ENCODE results near the gene GIGYF1.
"Not testable (repeated sequence)": the region's sequence is repeated elsewhere in the genome, so short reads cannot be mapped to it uniquely, and the experiment has no call there.

GIGYF1 gene

DNA sequence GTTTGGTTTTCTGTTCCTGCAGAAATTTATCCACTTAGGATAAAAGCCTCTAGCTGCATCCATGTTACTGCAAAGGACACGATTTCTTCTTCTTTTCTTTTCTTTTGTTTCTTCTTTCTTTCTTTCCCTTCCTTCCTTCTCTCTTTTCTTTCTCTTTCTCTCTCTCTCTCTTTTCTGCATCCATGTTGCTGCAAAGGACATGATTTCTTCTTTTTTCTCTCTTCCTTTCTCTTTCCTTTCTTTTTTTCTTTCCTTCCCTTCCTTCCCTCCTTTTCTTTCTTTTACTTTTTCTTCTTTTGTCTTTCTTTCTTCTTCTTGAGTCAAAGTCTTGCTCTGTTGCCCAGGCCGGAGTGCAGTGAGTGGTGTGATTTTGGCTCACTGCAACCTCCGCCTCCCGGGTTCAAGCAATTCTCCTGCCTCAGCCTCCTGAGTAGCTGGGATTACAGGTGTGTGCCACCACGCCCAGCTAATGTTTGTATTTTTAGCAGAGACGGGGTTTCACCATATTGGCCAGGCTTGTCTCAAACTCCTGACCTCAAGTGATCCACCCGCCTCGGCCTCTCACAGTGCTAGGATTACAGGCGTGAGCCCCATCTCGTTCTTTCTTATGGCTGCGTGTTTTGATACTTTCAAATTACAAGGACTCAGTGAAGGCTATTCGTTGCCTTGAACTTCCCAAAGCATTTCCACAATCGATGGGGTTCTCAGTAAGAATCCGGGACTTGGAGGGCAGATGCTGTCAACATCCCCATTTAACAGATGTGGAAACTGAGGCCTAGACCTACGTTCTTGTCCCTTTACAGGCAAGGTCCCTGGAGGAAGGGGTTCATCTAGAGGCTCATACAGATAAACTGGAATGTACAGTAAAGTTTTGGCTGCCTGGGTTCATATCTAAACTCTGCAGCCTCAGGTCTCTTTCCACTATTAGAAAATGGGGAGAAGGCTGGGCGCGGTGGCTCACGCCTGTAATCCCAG, 22.4 kb downstream of the GIGYF1 start:
- DNase-seq (ENCODE audit: low spot score): no peak

DNA sequence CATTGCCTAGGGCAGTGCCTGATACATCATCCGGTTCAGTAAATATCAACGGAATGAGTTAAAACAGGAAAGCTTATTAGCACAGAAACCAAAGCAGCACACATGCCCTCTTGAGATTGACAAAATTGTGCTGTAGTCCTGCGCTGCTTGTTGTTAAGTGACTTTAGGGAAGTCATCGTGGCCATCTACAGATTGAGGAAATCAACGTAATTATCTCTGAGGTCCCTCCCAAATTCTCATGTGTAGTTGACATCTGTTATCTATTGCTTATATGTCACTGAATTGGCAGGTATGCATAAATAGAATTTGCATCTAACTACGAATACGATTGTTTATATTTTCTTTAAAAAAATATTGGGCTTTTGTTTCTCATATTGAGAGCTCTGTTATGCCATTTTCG, 24.0 kb downstream of the GIGYF1 start:
- DNase-seq (ENCODE audit: low spot score): no peak

DNA sequence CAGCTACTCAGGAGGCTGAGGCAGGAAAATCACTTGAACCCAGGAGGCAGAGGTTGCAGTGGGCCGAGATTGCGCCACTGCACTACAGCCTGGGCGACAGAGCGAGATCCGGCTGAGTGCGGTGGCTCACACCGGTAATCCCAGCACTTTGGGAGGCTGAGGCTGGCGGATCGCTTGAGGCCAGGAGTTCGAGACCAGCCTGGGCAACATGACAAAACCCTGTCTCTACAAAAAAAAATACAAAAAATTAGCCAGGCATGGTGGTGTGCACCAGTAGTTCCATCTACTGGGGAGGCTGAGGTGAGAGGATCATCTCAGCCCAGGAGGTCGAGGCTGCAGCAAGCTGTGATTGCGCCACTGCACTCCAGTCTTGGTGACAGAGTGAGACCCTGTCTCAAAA, 24.9 kb downstream of the GIGYF1 start:
- not testable (repeated sequence) for DNase-seq (ENCODE audit: low spot score)

DNA sequence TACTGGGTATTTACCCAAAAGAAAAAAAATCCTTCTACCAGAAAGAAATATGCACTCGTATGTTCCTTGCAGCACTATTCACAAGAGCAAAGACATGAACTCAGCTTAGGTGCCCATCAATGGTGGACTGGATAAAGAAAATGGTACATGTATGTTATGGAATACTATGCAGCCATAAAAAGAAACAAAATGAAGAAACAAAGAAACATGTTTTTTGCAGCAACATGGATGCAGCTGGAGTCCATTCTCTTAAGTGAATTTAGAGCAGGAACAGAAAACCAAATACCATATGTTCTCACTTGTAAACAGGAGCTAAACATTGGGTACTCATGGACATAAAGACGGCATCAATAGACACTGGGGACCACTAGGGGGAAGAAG, 26.0 kb downstream of the GIGYF1 start:
- no peak for DNase-seq (ENCODE audit: low spot score)

DNA sequence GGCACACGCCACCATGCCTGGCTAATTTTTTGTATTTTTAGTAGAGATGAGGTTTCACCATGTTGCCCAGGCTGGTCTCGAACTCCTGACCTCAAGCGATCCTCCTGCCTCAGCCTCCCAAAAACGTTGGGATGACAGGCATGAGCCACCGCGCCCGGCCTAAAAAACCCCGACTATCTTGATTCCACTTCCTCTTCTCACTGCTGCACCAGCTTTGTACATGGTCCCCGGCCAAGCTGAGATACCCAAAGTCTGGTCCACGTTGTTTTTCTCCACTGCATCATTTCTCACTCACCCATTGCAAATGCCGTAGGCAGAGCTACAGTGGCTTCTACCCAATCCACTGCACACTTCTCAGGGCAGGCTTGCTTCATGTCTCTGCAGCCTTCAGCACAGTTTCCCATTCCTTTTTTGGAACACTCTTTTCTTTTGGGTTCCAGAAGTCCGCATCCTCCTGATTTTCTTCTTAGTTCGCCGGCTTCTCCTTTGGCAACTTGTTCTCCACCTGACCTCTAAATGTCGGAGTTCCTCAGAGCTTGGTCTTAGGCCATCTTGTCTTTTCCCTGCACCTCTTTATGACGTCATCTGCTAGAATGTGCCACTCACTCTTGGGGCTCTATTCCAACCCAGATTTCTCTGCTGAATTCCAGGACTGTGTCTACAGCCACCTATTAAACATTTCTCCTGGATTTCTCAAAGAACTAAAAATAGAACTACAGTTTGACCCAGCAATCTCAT, 26.6 kb downstream of the GIGYF1 start:
- no peak for DNase-seq (ENCODE audit: low spot score)

DNA sequence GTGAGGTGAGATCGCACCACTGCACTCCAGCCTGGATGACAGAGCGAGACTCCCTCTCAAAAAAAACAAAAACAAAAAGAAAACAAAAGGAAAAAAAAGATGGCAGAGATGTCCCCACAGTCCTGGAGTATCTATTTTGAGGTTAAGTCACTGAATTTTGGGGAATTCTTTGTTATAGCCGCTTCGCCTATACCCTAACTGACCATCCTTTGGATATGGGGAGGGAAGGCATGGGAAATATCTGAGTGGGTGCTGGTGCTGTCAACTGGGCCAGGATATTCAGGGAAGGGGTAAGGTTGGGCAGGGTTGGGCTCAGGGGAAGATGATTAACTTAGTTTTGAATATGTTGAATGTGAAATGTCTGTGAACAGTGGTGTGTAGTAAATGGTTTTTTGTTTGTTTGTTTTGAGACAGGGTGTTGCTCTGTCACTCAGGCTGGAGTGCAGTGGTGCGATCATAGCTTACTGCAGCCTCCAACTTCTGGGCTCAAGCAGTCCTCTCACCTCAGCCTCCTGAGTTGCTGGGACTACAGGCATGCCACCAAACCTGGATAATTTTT, 28.8 kb downstream of the GIGYF1 start:
- no peak for DNase-seq (ENCODE audit: low spot score)

DNA sequence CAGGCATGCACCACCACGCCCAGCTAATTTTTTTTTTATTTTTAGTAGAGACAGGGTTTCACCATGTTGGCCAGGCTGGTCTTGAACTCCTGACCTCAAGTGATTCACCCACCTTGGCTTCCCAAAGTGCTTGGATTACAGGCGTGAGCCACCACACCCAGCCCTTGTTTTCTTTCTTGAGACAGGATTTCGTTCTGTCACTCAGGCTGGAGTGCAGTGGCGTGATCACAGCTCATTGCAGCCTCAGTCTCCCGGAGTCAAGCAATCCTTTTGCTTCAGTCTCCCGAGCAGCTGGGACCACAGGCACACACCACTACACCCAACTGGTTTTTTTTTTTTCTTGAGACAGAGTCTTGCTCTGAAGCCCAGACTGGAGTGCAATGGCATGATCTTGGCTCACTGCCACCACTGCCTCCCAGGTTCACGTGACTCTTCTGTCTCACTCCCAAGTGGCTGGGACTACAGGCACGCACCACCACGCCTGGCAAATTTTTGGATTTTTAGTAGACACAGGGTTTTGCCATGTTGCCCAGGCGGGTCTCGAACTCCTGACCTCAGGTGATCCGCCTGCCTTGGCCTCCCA, 31.8 kb downstream of the GIGYF1 start:
- DNase-seq (ENCODE audit: low spot score): not testable (repeated sequence)

DNA sequence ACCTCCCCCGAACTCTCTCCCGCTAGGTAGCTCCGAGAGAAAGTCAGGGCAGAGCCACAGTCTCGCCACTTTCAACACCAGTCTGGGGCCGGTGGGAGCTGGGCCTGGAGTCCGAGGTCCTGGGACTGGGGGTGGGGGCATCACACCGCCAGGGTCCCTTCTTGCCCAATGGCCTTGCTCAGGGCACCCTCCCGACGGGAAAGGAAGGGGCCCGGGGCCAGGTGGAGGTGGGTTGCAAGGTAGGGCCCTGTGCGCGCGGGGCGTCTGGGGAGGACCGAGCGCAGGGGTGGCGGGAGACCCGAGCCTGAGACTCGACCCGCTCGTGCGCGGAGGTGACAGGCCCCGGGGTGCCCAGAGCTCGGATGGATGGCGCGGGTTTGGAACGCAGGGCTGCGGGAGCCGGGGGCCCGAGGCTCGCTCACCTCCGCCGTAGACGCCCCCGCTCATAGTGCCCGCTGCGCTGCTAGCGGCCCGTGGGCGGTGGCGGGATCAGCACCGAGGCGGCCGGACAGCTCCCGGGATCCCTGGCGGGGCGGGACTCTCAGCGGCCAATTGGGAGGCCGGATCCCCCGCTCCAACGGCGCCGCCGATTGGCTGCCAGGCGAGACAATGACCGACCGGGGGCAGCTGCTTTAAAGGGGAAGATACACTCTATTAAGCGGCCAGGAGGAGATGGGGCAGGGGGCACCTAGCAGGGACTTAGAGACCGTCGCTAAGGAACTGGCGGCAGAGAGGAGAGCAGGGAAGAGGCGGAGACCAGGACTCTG, 38.0 kb downstream of the GIGYF1 start, which contains the start of gene ACTL6B:
TSS of gene ACTL6B (minus strand) at position 541 of the 767 bp plus-strand sequence. CDS start at position 447, 94 bp downstream.
- DNase-seq (ENCODE audit: low spot score): peak; percentile 89

DNA sequence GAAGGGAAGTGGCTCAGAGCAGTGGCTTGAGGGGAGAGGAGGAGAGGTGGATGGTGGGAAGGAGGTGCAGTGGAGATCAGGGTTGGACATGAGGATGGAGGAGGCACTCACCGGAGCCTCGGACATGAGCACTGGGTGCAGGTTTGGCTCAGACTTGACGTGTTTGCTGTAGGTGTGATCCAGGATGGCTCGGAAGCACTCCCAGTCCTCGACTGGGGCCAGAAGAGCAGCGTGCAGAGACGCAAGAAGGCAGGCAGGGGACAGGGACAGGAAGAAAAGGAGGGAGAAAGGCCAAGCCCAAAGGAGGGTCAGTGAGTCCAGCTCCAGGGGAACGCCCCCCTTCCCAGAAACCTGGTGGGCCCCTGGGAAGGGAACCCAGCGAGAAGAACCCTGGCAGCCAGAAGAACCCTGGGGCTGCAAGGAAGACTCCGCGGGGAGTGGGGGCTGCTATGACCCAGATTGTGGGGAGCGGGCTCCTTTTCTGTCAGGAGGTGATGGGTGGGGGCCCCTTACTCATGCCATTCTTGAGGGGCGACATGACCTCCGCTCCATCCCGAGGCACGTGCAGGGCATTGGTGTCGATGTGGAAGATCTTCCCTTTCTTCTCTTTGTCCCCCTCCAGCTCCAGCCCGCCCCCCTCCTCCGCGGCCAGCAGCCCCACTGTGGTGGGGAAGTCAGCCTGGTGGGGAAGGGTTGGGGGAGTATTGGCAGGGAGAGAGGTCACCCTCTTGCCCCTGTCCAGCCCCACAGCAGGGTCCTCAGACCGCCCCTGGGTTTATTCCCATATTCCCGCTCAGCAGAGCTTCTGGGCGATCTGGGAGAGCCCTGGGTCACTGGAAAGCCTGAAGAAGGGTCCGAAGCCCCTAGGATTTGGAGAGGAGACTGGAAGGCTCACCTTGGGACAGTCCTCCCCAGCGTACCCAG, 38.9 kb downstream of the GIGYF1 start:
- DNase-seq (ENCODE audit: low spot score): no peak

DNA sequence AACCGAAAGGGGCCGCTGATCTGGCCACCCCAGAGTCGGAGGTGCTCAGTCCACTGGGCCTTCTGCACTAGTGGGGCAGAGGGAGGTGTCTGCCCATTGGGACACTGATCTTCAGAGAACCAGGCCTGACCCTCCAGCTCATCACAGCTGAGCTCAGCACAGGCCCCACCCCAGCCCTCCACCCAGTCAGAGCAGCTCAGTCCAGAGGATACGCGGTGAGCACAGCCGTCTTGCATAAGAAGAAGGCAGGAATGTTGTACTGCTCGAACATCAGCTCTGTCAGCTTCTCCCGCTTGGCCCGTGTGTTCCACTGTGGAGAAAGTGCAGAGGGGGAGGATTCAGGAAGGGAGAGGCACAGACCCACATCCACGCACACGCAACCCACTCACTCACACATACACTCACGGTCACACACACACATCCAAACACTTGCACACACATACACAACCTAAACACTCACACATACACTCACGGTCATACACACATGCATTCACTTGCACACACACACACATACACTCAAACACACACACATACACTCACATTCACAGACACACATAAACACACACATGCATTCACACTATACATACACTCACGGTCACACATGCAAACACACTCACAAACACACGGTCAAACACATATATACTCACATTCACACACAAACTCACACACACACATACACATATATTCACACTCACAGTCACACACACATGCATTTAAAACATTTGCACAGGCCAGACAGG, 44.1 kb downstream of the GIGYF1 start:
- DNase-seq (ENCODE audit: low spot score): no peak

DNA sequence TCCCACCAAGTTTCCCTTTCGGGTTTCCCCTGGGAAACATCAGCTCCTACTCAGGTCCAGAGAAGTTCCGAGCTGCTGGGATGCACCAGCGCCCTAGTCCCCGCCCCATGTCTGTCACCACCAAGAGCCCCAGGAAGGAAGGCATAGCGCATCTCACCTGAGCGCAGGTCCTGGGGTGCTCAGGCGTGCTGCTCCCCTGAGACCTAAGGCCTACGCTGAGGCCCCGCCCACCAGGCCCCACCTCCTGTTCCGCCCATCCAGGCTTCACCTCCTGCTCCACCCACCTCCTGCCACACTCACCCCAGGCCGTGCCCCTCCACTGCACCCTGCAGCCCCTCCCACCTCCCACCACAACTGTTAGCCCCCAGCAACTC, 51.5 kb downstream of the GIGYF1 start:
- DNase-seq (ENCODE audit: low spot score): no peak

DNA sequence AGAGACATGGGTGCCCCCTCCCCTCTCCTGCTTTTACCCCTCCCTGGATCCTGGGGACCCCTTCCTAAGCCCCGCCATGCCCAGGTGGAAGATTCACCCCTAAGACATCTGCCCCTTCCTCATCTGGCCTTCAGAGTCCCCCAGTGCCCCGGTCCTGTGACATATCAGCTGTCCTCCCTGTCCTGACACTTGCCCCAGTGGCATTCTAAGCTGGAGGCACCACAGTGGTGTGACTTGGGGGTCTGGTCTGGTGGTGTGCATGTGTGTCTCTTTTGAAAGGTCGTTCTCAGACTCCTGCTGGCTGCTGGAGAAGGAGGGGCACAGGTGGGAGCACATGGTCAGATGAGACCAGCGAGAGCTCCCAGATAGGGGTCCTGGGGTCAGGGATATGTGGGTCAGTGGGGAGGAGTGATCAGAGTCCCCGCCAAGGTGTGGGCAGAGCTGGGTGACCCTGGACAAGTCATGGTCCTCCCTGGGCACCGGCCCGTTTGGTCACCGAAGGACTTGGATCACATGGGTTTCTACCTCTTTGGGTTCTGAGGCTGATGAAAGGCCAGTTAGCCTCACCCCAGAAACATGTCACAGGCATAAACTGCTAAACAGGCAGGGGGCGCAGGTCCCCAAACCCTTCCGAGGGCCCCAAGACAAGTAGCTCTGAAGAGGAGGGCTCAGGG, 52.1 kb downstream of the GIGYF1 start:
- no peak for DNase-seq (ENCODE audit: low spot score)

DNA sequence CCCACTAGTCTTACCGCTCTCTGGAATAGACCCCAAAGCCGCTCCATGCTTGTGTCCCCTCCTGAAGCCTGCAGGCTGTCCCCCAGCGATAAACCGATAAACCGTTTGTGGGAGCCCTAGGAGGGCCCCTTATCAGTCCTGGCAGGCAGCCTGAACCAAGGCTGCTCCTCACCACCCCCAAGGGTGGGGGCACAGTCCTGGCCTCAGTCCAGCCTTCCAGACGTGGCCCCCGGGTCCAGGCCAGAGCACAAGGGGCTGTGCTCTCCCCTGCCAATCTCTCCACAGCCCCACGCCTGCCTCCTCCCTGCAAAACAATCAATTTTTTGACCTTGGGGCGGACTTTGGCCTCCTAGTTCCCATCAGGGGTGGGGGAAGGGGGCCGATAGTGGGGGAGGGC, 52.6 kb downstream of the GIGYF1 start, which contains the start of gene TFR2:
TSS of gene TFR2 (minus strand) at position 90 of the 397 bp plus-strand sequence. CDS start at position 47, 43 bp downstream.
- no peak for DNase-seq (ENCODE audit: low spot score)

DNA sequence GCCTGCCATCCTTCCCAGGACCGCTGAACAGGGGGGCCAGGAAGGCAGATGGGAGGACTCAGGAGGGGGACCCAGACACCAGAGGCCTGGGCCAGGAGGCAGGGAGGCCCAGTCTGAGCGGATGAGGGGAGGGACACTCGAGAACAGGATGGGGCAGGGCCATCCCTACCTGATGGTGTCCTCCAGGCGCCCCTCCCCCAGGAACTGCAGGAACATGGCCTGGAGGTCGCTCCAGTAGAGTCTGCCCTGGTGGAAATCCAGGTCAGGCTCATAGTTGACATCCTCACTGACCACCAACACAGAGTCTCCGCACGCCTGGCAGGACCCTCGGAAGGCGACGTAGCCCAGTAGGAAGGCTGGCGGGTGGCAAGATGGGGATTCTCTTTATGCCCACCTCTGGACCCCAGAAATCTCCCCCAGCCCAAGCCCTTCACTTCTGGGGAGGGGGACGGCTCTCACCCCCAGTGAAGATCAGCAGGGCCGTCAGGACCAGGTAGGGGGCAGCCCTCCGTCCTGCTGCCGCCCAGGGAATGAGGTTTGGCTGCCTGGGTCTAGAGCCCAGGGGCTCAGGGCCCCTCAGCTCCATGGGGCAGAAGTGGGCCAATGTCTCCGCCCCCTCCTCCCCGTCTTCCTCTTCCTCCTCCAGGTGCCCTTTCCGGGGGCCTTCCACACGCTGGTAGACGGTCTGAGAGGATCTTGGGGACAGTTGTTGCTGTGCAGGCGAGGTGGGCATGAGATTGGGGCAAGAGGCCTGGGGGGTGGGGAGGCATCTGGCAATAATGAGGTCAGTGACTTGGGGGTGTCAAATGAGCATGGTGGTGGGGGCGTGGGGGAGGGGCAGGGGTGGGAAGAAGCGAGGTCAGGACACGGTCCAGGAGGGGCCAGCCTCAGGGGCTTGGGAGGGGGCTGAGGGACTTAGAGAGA, 53.3 kb downstream of the GIGYF1 start:
- DNase-seq (ENCODE audit: low spot score): no peak

DNA sequence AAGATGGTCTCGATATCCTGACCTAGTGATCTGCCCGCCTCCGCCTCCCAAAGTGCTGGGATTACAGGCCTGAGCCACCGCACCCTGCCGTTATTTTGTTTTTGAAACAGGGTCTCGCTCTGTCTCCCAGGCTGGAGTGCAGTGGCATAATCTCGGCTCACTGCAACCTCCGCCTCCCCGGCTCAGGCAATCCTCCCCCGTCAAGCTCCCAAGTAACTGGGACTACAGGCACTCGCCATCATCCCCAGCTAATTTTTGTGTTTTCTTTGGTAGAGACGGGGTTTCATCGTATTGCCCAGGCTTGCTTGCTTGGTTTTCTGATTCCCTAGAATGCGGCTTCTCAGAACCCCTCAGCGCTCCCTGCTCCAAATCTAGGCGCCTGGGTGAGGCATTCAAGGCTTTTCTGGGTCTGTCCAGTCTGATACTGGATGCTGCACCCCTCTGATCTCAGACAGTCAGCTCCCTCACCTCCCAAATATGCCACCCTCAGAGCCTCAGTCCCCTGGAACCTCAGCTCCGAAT, 54.0 kb downstream of the GIGYF1 start:
- DNase-seq (ENCODE audit: low spot score): no peak

DNA sequence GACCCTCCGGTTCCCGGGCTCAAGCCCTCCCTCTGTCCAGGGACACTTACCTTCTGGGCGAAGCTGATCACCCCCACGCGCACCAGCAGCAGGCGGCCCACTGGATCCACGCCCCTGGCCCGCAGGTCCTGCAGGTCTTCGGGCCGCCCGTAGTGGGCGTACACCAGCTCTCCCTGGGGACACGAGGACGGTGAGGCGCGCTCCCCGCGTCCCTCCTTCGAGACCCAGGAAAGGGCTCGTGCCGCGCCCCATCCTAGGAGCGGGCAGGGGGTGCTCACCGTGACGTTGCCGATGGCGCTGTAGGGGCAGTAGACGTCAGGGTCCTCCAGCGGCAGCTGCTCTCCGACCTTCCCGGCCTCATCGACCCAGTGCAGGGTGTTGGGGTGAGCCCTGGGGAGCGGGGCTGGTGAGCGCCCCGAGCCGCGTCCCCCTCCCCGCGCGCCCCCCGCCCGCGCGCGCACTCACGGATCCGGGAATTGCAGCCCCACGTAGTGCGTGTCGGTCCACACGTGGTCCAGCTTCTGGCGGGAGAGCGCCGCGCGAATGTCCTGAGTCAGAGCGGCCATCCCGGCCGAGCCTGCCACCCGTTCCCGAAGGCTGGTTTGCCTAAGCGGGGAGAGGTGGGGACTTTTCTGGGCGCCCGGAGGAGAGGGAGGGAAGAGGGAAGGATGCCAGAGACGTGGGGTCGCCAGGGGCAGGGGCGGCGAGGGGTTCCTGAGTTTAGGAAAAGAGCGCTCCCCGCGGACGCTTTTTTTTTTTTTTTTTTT, 60.9 kb downstream of the GIGYF1 start:
- DNase-seq (ENCODE audit: low spot score): no peak

DNA sequence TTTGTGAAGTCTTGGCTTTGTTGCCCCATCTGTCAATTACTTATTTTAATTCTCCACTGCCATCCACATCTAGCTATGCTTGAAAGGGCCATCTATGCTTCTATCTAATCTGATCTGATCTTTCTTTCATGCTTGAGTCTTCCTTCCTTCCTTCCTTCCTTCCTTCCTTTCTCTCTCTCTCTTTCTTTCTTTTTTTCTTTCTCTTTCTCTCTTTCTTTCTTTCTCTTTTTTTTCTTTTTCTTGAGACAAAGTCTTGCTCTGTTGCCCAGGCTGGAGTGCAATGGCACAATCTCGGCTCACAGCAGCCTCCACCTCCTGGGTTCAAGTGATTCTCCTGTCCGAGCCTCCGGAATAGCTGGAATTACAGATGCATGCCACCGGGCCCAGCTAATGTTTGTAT, 64.0 kb downstream of the GIGYF1 start:
- no peak for DNase-seq (ENCODE audit: low spot score)
